HepG2 (cell line): ENCODE measurements around the gene TMEM50B. TPM values are rescaled to one million over a fixed set of nuclear protein-coding genes. Genes with fewer than 3 reads are reported as not detected.
A peak's percentile ranks its signal among the peaks of the same experiment; 100 is the strongest.

Source experiments
- CENPT ChIP-seq: sonication (generic); formaldehyde crosslinking; IDR thresholded peaks from 2 replicates; pipeline ENCODE4 v1.8.0; 2022; ENCODE audit warnings: low read depth, mild to moderate bottlenecking, moderate library complexity, missing genetic modification reagents
- ELF3 ChIP-seq: IDR thresholded peaks from 2 replicates; pipeline ENCODE4 v1.6.1; 2016; ENCODE audit warnings: missing genetic modification reagents, missing compliant biosample characterization
- EP300 ChIP-seq, 3 experiments: sonication (generic) in 1 of 3; formaldehyde crosslinking in 1 of 3; IDR thresholded peaks; 2 replicates each; pipeline versions ENCODE4 v1.5.1 to v1.6.1; 2011 to 2020; ENCODE audit warnings: low read depth in 2 of 3, low read length in 2 of 3, borderline replicate concordance in 1 of 3, improper control_type of control experiment in 1 of 3, mild to moderate bottlenecking in 1 of 3, missing genetic modification reagents in 1 of 3, moderate library complexity in 1 of 3
- FOSL2 ChIP-seq: sonication (generic); formaldehyde crosslinking; IDR thresholded peaks from 2 replicates; pipeline ENCODE4 v1.4.0; 2020; ENCODE audit warnings: missing genetic modification reagents
- FOXO1 ChIP-seq: sonication (generic); formaldehyde crosslinking; IDR thresholded peaks from 2 replicates; pipeline ENCODE4 v1.4.0; 2020; ENCODE audit warnings: missing genetic modification reagents
- GRHL1 ChIP-seq: sonication (generic); formaldehyde crosslinking; conservative IDR thresholded peaks from 2 replicates; pipeline ENCODE4 v1.8.0; 2022; ENCODE audit warnings: missing genetic modification reagents
- HIC2 ChIP-seq: sonication (generic); formaldehyde crosslinking; IDR thresholded peaks from 2 replicates; pipeline ENCODE4 v1.9.0; 2022; ENCODE audit warnings: low read depth, missing genetic modification reagents
- JUND ChIP-seq: sonication (generic); formaldehyde crosslinking; IDR thresholded peaks from 2 replicates; pipeline ENCODE4 v1.8.0; 2022; ENCODE audit warnings: mild to moderate bottlenecking, missing genetic modification reagents
- KLF13 ChIP-seq: sonication (generic); formaldehyde crosslinking; IDR thresholded peaks from 2 replicates; pipeline ENCODE4 v1.4.0; 2020; ENCODE audit warnings: mild to moderate bottlenecking, missing genetic modification reagents
- MED13 ChIP-seq: sonication (generic); formaldehyde crosslinking; IDR thresholded peaks from 2 replicates; pipeline ENCODE4 v1.5.0; 2020; ENCODE audit warnings: missing genetic modification reagents
- MTERF4 ChIP-seq: sonication (generic); formaldehyde crosslinking; IDR thresholded peaks from 2 replicates; pipeline ENCODE4 v1.8.0; 2023; ENCODE audit warnings: mild to moderate bottlenecking, missing genetic modification reagents
- MTF2 ChIP-seq: sonication (generic); formaldehyde crosslinking; IDR thresholded peaks from 2 replicates; pipeline ENCODE4 v1.5.0; 2020; ENCODE audit warnings: missing genetic modification reagents, borderline replicate concordance
- MYC ChIP-seq: sonication (generic); formaldehyde crosslinking; IDR thresholded peaks from 2 replicates; pipeline ENCODE4 v1.9.0; 2021; ENCODE audit warnings: missing genetic modification reagents, borderline replicate concordance
- NFIC ChIP-seq: IDR thresholded peaks from 2 replicates; pipeline ENCODE4 v1.6.1; 2012; ENCODE audit warnings: mild to moderate bottlenecking, low read length, inconsistent platforms
- NFKBIZ ChIP-seq: IDR thresholded peaks from 2 replicates; pipeline ENCODE4 v1.6.1; 2018; ENCODE audit warnings: missing genetic modification reagents, missing compliant biosample characterization
- NPAS2 ChIP-seq: sonication (generic); formaldehyde crosslinking; IDR thresholded peaks from 2 replicates; pipeline ENCODE4 v1.8.0; 2022; ENCODE audit warnings: mild to moderate bottlenecking, missing genetic modification reagents, borderline replicate concordance
- SETDB1 ChIP-seq: sonication (generic); formaldehyde crosslinking; IDR thresholded peaks from 2 replicates; pipeline ENCODE4 v1.5.1; 2020; ENCODE audit warnings: missing genetic modification reagents, mild to moderate bottlenecking, borderline replicate concordance
- SRSF1 ChIP-seq: fragments of 200-400 bp; formaldehyde crosslinking; optimal IDR thresholded peaks from 2 replicates; pipeline ENCODE3; 2017; ENCODE audit warnings: mild to moderate bottlenecking, low read depth, low read length, moderate library complexity
- TFAP4 ChIP-seq: sonication (generic); IDR thresholded peaks from 2 replicates; pipeline ENCODE4 v1.6.1; 2016; ENCODE audit warnings: low read depth, borderline replicate concordance
- ZNF431 ChIP-seq: sonication (generic); formaldehyde crosslinking; IDR thresholded peaks from 2 replicates; pipeline ENCODE4 v1.9.0; 2022; ENCODE audit warnings: missing genetic modification reagents, low read depth, mild to moderate bottlenecking, borderline replicate concordance
- ZNF564 ChIP-seq: sonication (generic); formaldehyde crosslinking; IDR thresholded peaks from 2 replicates; pipeline ENCODE4 v1.8.1; 2023; ENCODE audit warnings: mild to moderate bottlenecking, missing genetic modification reagents
- ZNF652 ChIP-seq: IDR thresholded peaks from 2 replicates; pipeline ENCODE4 v1.6.1; 2016; ENCODE audit warnings: low read depth, borderline replicate concordance
- ZSCAN5A ChIP-seq: sonication (generic); formaldehyde crosslinking; IDR thresholded peaks from 2 replicates; pipeline ENCODE4 v1.8.0; 2022; ENCODE audit warnings: mild to moderate bottlenecking, missing genetic modification reagents, borderline replicate concordance
- polyA plus RNA-seq, 8 experiments: library from polyadenylated mRNA; depleted of rRNA in 3 of 8; stranded (reverse) in 7 of 8; unstranded in 1 of 8; fragments of >200 nt; fragmentation: Illumina TruSeq in 4 of 8; extraction: Trizol in 4 of 8; gene quantifications; 2 replicates each; pipeline versions ENCODE4 v1.2.1 to v1.2.3, GENCODE V29; 2011 to 2016; ENCODE audit warnings: low read depth in 4 of 8, missing spikeins in 1 of 8, mixed read lengths in 1 of 8; ENCODE audit not compliant: insufficient read depth in 1 of 8
- total RNA-seq, 5 experiments: library from RNA; depleted of rRNA; stranded (reverse); fragments of >200 nt; fragmentation: Illumina TruSeq; extraction: Trizol; gene quantifications; 2 replicates each; pipeline ENCODE4 v1.2.3, GENCODE V29; 2016; ENCODE audit warnings: low read depth in 1 of 5

TMEM50B gene
- total and polyA plus RNA-seq, 2 of the 13 experiments (the other 11 are each of a cell fraction or from before 2014, with no cell fraction given), result 29.9 to 46.3 TPM

- TF ChIP-seq MTERF4 (CRISPR knock-in tag) (no peak), SRSF1 (no peak), JUND (peak; percentile 52; the same call in 1 of the 2 replicates), ZNF431 (CRISPR knock-in tag) (peak; percentile 58; the same call in 1 of the 2 replicates), EP300 (IDR thresholded peaks at IDR 0.05; ENCODE audit: low read depth in 2 of 2, low read length in 2 of 2) (peak in 1 of 2 experiments; percentile 71; a peak in 2 of 4 replicates), EP300 (CRISPR knock-in tag; IDR thresholded peaks at IDR 0.05; ENCODE audit: borderline replicate concordance) (peak; percentile 67; the same call in 1 of the 2 replicates), NFKBIZ (no peak), HIC2 (no peak), ZNF652 (CRISPR knock-in tag) (no peak), MED13 (CRISPR knock-in tag) (0 out of 2 replicates have a peak, but pooled peaks have one; percentile 13), TFAP4 (peak; percentile 96), GRHL1 (no peak), NFIC (no peak), MTF2 (CRISPR knock-in tag) (no peak), SETDB1 (CRISPR knock-in tag) (no peak), KLF13 (no peak), FOSL2 (CRISPR knock-in tag) (peak; percentile 54; the same call in 1 of the 2 replicates), ZSCAN5A (CRISPR knock-in tag) (no peak), FOXO1 (peak; percentile 61), ELF3 (CRISPR knock-in tag) (peak; percentile 66), MYC (no peak; the same call in 1 of the 2 replicates), CENPT (CRISPR knock-in tag) (no peak), ZNF564 (CRISPR knock-in tag) (no peak), NPAS2 (no peak)
Observed at GRCh38 chr21:33412832-33413519, 66.8 kb downstream of the TMEM50B start (continued).
